Measurements from ENCODE around the gene DOHH.
"Not testable (repeated sequence)": the region's sequence is repeated elsewhere in the genome, so short reads cannot be mapped to it uniquely, and the experiment has no call there.

DOHH gene

DNA sequence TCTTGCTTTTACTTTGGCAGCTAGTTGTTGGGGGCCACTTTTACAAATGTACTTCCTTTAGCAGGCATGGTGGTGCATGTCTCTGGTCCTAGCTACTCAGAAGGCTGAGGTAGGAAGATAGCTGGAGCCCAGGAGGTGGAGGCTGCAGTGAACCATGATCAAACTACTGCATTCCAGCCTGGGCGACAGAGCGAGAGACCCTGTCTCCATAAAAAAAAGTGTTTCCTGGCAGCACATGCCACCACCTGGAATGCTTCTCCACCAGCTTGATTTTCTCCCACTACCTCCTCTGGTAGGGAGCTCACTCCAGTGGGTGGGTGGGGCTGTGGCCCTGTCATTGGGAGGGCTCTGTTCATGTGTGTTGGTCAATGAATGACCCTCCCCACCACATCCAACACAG lies 18.2 kb upstream of the DOHH start:
- DNase-seq: no peak

DNA sequence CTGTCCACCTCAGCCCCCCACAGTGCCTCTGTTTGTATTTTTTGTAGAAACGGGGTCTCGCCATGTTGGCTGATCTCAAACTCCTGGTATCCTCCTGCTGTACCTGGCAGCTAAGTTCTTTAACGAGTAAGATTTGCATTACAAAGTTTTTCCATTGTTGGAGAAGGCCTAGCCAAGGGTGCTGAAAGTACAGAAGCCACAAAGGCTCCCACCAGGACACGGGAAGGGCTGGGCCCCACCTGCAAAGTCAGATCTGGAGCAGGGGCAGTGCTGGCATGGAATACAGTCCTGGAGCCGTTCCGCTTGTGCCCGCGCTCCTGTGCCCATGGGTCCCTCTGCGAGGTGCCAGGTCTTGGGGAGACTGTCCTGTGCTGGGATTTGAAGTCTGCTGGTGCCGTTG lies 17.8 kb upstream of the DOHH start:
- DNase-seq: no peak

DNA sequence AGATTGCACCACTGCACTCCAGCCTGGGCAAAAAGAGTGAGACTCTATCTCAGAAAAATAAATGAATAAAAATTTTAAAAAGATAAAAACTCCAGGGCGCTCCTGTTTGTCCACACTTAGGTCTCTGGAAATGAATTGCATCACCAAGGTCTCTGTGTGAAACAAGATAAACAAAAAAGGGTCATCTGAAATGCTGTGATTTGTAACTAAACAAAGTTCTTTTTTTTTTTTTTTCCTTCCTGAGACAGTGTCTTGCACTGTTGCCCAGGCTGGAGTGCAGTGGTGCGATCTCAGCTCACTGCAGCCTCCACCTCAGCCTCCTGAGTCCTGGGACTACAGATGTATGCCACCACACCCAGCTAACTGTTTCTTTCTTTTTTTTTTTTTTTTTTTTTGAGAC lies 17.2 kb upstream of the DOHH start:
- no peak for DNase-seq

DNA sequence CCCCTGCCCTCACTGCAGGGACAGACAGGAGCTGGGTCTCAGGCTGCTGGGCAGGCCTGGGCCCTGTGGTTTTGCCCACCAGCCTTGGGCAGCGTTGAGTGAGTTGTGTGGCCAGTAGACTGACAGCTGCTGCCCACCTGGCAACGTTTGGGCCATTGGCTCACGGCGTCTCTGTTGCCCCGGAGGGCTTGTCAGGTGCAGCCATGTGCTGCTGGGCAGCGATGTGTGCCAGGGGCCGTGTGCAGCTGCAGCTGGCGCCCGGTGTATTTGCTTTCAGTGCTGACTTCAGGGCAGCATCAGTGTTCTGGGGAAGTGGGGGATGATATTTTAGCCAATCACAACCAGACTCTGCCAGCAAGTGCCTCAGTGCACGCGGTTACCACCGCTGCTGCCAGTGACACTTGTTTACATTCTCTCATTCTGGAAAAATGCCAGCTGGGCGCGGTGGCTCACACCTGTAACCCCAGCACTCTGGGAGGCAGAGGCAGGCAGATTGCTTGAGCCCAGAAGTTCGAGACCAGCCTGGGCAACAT lies 16.3 kb upstream of the DOHH start:
- peak; percentile 25 for DNase-seq

DNA sequence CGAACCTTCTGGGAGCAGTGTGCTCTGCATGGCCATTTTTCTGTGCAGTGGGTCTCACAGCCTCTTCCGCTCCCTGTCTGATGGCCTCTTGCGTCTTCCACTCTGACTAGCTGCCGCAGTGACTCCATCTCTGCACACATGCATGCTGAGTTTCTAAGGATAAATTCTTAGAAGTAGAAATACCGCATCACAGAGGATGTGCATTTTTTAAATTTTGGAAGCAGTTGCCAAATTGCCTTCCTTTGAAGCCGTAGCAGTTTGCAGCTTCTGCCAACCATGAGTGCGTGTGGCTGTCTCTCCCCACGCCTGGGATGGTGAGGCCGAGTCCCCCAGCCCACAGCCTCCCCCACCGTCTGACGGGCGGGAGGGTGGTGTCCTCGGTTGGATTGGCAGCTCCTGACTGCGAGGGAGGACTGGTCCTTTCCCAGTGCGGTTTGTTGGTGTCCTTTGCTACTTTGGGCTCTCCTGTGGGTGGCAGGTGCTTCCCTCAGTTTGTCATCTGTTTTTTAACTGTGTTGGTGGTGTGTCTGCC lies 15.5 kb upstream of the DOHH start:
- no peak for DNase-seq

DNA sequence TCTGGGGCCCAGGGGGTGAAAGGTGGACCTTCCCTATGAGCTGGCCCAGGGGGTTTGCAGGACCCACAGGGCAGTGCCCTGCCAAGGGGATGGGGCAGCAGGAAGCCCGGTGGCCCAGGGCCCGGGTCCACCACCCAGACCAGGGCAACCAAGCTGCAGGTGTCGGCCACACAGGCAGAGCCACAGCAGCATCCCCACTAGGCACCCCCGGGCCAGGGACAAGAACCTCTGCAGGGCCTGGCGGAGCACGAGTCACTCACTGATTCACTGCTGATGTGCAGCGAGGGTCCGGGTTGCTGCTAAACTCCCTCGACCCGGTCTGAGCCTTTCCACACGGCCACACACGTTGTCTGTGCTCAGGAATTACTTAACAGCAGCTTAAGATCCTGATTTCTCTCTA lies 14.5 kb upstream of the DOHH start:
- no peak for DNase-seq

DNA sequence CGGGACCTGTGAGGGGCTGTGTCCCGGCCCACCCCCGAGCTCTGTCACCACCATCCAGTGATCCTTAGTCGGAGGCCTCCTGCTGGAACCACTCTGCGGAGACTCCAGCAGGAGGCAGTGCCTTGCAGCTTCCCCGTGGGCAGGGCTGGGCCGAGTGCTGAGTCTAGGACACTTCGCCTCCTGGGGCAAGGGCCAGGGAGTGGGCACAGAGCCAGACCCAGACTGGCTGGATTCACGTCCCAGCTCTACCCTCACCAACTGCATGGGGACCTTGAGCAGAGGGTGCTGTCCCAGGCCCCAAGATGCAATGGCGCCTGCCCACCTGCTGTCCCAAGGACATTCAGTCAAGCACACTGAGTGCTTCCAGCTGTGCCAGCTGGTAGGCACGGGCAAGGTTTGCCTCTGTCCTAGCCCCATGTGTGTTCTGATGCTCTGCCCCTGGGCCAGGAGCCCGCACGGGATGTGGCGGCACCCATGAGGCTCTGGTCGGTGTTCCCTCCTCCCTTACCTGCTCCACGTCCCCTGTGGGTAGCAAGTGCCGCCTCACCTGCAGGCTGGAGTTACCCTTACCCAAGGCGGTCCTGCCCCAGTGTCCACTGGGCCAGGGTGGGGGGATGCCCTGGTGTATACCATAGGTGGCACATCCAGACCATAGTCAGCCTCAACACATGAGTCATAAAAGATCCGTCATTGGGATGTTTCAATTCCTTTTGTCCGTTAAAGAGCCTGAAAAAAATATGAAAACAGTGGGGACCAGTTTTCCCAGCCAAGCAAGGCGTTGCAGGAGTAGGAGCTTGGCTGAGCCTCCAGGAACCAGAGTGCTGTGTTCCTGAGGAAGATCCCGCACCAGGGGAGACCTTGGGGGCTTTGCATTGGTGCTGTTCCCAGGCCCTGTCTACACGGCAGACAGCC lies 13.0 kb upstream of the DOHH start:
- no peak for DNase-seq

DNA sequence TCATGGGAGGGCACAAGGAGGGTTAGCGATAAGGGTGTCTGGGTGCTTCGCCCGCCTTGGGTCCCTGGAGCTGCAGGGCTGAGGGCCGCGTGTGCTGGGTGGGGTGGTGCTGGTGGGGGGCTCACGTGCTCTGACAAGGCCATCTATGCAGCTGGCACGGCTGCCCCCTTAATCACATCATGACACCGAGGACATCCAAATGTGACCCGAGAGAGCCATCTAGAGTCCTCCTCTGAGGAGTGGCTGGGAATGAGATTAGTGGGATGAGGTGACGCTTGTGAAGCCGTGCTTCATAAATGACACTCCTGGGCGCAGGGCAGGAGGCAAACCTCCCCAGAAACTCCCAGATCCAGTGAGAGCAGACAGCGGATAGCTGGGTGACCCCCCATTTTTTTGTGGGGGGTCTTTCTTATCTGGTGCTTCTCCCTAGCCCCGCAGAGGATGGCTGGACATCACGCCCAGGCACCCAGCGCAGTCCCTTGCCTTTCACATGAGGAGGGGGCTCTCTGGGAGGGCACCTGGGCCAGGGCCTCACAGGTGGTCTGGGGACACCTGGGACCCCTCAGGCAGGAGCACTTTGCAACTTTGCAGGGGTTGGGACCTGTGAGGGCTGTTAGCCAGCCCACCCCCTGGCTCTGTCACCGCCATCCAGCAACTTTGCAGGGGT lies 12.2 kb upstream of the DOHH start:
- no peak for DNase-seq

DNA sequence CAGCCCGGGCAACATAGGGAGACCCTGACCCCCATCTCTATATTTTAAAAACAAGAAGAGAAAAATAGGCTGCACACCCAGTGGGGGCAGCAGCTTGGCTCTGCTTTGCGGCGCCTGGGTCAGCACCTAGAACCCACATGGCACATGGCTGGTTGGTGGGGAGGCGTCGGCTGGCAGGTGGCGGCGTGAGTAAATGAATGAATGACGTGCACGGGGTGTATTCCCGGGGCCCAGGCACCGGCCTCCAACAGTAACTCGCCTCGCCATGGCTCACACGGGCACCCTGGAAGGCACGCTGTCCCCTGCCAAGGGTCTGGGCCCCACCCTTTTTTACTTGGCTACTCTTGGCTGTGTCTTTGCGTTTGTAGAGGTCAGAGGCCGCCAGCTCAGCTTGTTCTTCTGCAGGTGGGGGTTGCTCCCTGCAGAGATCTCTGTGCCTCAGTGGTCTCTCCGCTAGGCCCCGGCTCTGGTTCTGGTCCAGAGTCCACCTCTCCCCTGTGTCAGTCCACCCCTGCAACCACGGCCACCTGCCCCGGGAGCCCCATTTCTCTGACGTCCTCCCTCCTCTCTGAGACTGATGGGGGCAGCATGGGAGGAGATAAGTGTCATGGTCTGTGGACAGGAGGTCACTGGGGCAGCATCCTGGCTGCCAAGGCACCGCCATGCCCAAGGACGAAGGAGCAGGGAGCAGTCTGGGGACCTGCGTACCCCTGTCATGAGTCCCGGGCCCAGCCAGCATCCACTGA lies 11.2 kb upstream of the DOHH start:
- DNase-seq: no peak

DNA sequence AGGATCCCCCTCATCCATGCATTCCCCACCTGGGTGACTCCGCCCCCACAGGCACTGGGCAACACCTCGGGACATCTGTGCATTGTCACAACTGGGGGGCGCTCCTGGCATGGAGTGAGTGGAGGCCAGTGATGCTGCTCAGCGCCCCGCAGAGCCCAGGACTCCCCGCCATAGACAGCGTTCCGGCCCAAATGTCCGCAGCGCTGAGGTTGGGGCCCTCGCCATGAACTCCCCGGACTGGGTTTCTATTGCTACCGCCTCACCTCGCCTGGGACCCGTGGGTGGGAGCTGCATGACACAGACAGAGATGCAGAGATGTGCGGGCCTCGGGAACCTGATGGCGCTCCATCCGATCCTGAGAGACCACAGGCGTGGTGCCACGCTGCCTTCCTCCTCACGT lies 10.3 kb upstream of the DOHH start:
- no peak for DNase-seq

DNA sequence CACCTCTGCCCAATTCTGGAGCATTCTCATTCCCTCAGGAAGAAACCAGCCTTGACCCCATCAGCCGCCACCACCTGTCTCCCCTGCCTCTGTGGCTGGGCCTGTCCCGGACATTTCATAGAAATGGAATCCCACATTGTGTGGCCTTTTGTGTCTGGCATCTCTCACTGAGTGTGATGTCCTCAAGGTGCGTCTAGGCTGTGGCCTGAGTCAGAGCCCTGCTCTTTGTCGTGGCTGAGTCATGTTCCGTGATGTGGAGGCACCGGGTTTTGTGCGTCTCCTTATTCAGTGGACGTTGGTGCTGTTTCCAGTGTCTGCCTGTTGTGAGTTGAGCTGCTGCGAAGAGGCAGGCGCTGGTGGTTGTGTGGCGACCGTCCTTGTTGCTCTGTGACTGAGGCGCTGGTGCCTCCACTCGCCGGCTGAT lies 9.1 kb upstream of the DOHH start:
- no peak for DNase-seq

DNA sequence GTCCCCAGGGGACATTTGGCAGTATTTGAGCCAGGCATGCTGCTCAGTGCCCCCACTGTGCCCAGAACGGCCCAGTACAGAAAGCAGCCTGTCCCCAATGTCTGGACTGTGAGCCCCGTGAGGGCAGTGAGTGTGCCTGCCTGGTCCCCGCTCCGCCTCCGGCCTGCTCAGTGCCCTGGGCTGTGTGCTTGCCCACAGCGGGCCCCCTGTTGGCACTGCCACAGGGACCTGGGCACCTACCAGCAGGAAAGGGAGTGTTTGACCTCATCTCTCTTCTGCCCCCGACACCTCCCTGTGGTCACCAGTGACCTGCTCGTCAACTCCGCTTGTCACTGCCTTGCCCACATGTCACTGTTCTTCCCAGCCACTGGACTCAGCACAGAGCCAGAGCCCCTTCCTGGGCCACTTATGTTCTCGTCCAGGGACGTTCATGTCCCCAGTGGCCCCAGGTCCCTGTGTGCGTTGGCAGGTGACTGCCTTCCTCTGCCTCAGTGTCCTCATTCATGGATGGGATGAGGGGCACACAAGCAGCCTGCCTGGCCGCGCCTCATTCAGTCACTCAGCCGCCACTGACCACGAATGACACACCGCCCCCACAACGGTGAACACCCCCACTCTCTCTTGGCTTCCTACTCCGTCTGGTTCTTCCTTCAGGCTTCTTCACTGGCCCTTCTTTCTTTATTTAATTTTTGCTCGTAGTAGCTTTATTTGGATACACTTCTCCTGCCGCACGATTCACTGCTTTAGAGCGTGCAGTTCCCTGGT lies 8.5 kb upstream of the DOHH start:
- DNase-seq: no peak

DNA sequence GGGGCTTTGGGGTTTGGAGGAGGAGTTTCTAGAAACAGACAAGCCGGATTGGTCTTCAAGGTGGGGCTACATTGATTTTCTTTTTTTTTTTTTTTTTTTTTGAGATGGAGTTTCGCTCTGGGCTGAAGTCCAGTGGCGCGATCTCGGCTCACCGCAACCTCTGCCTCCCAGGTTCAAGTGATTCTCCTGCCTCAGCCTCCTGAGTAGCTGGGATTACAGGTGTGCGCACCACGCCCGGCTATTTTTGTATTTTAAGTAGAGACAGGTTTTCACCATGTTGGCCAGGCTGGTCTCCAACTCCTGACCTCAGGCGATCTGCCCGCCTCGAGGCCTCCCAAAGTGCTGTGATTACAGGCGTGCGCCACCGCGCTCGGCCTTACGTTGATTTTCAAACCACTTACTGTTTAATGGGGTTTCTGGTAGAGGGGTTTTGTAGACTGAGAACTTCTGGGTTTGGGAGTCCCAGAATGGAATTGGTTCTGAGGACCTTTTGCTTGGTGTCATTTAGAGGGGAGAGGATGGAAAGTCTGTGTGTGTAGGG lies 7.7 kb upstream of the DOHH start:
- DNase-seq: not testable (repeated sequence)

DNA sequence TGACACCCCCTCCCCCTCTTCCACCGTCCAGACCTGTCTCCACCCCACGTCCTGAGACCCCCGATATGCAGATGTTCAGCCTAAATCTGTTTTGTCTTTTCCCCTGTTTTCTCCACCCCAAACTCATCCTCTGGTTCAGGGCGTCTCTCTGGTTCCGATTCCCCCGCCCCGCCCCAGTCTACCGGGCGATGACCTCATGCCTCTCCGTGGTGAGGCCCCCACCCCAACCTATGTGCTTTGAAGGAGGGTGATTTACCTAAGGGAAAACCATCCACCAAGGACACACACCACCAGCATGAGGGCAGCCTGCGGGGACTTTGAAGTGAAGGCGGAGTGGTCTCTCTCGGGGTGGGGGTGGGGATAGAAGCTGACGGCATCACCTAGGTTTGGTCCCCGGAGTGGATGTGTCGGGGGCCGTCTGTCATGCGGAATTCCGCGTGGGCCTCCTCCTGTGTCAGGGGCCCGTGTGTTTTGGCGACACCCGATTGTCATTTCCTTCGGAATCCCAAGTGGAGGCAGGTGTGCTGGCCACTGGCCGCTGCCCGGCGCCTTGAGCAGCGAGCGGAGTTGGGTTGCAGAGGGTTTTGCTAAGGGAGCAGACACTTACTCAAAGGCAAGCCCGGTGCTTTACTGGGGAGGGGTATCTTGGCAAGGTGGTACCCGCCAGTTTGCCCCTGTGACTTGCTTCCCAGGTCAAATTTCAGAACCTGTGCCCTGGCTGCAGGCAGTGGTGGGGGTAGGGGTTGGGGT lies 7.1 kb upstream of the DOHH start:
- DNase-seq: peak; percentile 21

DNA sequence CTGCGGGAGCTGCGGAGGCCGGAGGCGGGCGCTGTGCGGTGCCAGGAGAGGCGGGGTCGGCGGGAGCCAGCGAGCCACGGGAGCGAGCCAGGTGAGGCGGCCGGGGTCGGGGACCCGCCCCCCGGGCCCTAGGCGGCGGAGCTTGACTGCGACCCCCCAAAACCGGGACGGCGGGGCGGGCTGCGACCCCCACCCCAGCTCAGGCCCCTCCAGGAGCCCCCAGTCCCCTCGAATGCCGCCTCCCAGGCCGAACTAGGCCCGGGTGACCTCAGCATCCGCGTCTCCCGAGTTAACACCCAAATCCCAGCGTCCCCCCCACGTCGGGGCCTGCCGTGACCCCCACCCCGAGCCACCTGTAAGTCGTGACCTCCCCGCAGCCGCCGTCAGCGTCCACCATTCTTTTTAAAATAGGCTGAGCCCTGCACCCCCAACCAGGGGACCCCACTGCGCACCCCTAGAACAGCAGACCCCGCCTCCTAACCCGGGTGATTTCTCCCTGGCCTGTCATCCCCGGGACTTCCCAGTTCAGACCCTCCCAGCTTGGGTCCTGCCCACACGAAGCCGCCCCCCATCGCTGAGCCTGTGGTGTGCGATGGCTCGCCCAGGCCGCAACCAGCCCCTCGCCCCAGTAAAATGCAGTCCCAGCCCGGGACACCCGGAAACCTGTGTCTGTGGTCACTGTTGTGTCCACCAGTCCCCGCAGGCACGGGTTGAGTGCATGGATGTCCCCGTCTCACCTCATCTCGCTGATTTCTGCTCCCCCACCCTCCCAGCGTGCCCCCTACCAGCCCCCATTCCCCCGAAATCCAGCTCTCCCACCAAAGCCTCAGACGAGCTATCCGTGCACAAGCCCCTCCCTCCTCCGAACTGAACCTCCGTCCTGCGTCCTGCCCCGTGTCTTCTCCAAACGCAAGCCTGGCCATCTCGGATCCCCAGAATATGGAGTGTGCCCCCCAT lies 6.2 kb upstream of the DOHH start:
- DNase-seq: peak; percentile 9

DNA sequence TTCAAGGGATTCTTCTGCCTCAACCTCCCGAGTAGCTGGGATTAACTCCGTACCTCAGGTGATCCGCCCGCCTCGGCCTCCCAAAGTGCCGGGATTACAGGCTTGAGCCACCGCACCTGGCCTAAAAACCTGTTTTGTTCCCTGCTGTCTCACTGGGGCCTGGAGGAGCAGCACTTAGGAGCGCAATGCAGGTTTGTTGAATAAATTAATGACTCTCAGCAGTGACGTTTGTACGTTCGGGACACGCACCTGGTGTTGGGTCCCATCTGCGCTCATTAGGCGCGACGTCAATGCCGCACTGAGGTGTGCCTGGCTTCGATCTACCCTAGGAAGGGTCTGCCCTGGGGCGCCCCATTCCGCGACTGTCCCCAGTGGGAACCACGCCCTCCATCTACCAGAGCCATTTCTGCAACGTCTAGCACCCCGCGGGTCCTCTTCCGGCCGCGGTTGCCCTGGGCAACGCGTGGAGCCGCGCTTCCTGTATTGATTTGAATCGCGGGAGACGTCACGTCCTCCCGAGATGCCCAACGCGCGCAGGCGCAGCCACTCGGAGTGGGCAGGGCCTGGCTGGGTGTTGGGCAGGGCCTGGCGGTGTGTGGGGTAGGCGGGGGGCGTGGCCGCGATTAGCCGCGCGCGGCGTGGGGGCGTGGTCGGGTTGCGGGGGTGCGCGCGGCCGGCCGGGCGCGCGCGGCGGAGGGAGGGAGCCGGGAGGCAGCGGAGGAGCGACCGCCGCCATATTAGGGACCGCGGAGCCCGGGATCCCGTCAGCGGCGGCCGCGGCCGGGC lies 5.3 kb upstream of the DOHH start, which contains the start of gene FZR1:
TSS of gene FZR1 (plus strand) at position 714 of the 786 bp plus-strand sequence. CDS start 16,679 bp downstream, outside the sequence.
- DNase-seq: peak; percentile 100

DNA sequence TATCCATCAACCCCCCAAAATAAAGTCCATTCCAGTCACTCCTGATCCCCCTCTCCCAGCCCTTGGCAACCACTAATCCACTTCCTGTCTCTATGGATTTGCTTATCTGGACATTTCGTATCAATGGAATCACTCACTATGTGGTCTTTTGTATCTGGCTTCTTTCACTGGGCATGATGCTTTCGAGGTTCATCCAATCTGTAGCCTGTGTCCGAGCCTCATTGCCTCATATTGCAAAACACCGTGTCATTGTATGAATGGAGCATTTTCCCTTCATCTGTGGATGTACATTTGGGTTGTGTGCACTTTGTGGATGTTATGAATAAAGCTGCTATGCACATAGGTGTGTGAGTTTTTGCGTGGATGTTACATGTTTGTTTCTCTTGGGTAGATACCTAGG lies 4.3 kb upstream of the DOHH start:
- no peak for DNase-seq

DNA sequence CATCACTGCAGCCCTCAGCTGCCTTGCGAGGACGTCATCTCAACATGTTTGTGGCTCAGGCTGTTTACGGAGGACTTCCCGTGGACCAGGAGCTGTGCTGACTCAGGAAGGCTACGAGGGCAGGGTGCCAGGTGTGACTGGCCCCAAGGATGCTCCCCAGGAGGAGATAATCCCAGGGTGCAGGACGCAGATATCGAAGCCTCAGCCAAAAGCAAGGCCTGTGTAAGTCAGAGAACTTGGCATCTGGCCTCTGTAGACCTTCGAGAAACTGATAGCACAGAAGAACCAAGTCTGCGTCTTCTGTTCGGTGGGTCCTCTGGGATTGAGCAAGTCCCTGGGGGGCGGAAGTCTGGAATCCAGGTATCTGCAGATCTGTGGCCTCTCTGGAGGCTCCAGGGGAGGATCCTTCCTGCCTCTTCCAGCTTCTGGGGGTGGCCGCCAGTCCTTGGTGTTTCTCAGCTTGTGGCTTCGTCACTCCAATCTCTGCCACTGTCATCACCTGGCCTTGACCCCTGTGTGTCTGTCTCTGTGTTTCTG lies 2.6 kb upstream of the DOHH start:
- no peak for DNase-seq

DNA sequence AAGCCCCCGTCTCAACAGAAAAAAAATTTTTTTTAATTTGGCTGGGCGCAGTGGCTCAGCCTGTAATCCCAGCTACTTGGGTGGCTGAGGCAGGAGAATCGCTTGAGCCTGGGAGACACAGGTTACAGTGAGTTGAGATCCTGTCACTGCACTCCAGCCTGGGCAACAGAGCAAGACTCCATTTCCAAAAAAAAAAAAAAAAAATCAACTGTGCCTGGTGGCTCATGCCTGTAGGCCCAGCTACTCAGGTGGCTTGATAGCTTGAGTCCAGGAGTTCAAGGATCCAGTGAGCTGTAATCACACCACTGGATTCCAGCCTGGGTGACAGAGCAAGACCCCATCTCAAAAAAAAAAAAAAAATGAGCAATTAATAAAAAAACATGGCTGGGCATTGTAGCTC lies 1.3 kb upstream of the DOHH start:
- DNase-seq: no peak

All from activated effector memory CD4-positive, alpha-beta T cell treated with Interleukin-2 at 50 U/mL for 16 hours (primary cell).